K562 (cell line): ENCODE data around the gene COX4I2. TPM values are rescaled to one million over a fixed set of nuclear protein-coding genes. Genes with fewer than 3 reads are reported as not detected.

ENCODE experiments used
- ATAC-seq: fragments of 200-7000 bp; cut with Tn5 transposase; 3 replicates; pipeline ENCODE4 v1.9.1; 2020; ENCODE audit warnings: moderate library complexity
- BruUV-seq: library from RNA; stranded (reverse); fragments of 400-500 nt; replicated peaks from 2 replicates; lab custom pipeline; 2021; lab: Mats Ljungman, UMichigan
- CTCF ChIA-PET: fragments of 300-600 bp; formaldehyde crosslinking; extraction: SDS; loops from one replicate; lab custom pipeline; 2021; ENCODE audit warnings: low intra/inter-chr PET ratio; lab: Yijun Ruan, JAX
- POLR2A ChIA-PET: fragments of 300-600, 350-650 bp; sonication (Branson Sonifier 250); formaldehyde crosslinking; extraction: SDS; loops from one replicate; lab custom pipeline; 2021; ENCODE audit warnings: antibody characterized with exemption, inconsistent platforms; lab: Yijun Ruan, JAX
- DNase-seq, 4 experiments: peaks; one replicate each; pipeline versions ENCODE4 v3.0.0 to v3.0.0-alpha.2; 2011 to 2018; ENCODE audit warnings: low spot score in 3 of 4, mixed read lengths in 3 of 4; ENCODE audit errors: extremely low read depth in 1 of 4
- FAIRE-seq: peaks from 2 replicates; lab custom pipeline; 2011; peaks lifted over from hg19 to GRCh38; lab: Jason Lieb, UNC
- H2AFZ ChIP-seq: 2 replicates; pipeline ENCODE4 v1.6.0; 2011; ENCODE audit warnings: low read depth, low read length, control low read depth, inconsistent platforms
- H3K27ac ChIP-seq: fragments of 200-600 bp; 3 replicates; pipeline ENCODE4 v1.8.0; 2011; ENCODE audit warnings: low read depth, mild to moderate bottlenecking, control low read depth, inconsistent platforms, low read length, moderate library complexity, mixed read lengths; ENCODE audit errors: extremely low read depth
- H3K27me3 ChIP-seq, 2 experiments: fragments of 300-600 bp in 1 of 2; 2 replicates in 1 of 2; 3 replicates in 1 of 2; pipeline versions ENCODE4 v1.6.0 to v1.8.0; 2011; ENCODE audit warnings: inconsistent platforms in 2 of 2, low read length in 2 of 2, mild to moderate bottlenecking in 1 of 2, mixed read lengths in 1 of 2, moderate library complexity in 1 of 2; ENCODE audit not compliant: control insufficient read depth in 2 of 2, insufficient read depth in 2 of 2
- H3K36me3 ChIP-seq: fragments of 300-600 bp; 3 replicates; pipeline ENCODE4 v1.8.0; 2011; ENCODE audit warnings: mild to moderate bottlenecking, low read length, inconsistent platforms; ENCODE audit not compliant: control insufficient read depth, insufficient read depth
- H3K4me1 ChIP-seq, 2 experiments: fragments of 200-600 bp in 1 of 2; replicated peaks in 1 of 2; 2 replicates in 1 of 2; 3 replicates in 1 of 2; pipeline versions ENCODE4 v1.5.1 to v1.8.0; 2011; ENCODE audit warnings: inconsistent platforms in 2 of 2, low read length in 2 of 2, mild to moderate bottlenecking in 1 of 2, mixed read lengths in 1 of 2, moderate library complexity in 1 of 2; ENCODE audit not compliant: control insufficient read depth in 2 of 2, insufficient read depth in 2 of 2
- H3K4me2 ChIP-seq: 2 replicates; pipeline ENCODE4 v1.6.1; 2011; ENCODE audit warnings: low read length, control low read depth, inconsistent platforms, mixed read lengths; ENCODE audit not compliant: insufficient read depth
- H3K4me3 ChIP-seq: fragments of 200-600 bp; sonication (generic), shearing (Covaris generic); 2 replicates; pipeline ENCODE4 v1.5.1; 2016; ENCODE audit warnings: control low read depth, inconsistent platforms
- H3K79me2 ChIP-seq: fragments of 200-600 bp; 3 replicates; pipeline ENCODE4 v1.8.0; 2011; ENCODE audit warnings: low read length, inconsistent platforms; ENCODE audit not compliant: control insufficient read depth, insufficient read depth
- H3K9ac ChIP-seq, 2 experiments: 2 replicates each; pipeline versions ENCODE4 v1.6.0 to v1.6.1; 2011; ENCODE audit warnings: low read depth in 2 of 2, low read length in 2 of 2, control low read depth in 1 of 2, inconsistent platforms in 1 of 2, mild to moderate bottlenecking in 1 of 2, mixed read lengths in 1 of 2; ENCODE audit not compliant: insufficient read depth in 1 of 2
- H3K9me1 ChIP-seq: one replicate; pipeline ENCODE4 v1.6.0; 2011; ENCODE audit warnings: inconsistent platforms, mild to moderate bottlenecking, low read length, moderate library complexity; ENCODE audit not compliant: control insufficient read depth, insufficient read depth
- H3K9me3 ChIP-seq: replicated peaks from 2 replicates; pipeline ENCODE4 v1.5.1; 2011; ENCODE audit warnings: low read depth, low read length, inconsistent platforms; ENCODE audit not compliant: control insufficient read depth, insufficient read depth
- H4K20me1 ChIP-seq: replicated peaks from 2 replicates; pipeline ENCODE4 v1.6.1; 2011; ENCODE audit warnings: low read length, inconsistent platforms, mixed read lengths; ENCODE audit not compliant: control insufficient read depth, insufficient read depth
- ADNP ChIP-seq: fragments of 200-800 bp; sonication (Bioruptor generic); IDR thresholded peaks from 2 replicates; pipeline ENCODE4 v1.6.1; 2016; ENCODE audit warnings: missing genetic modification characterization, missing compliant biosample characterization
- CBFA2T2 ChIP-seq: fragments of 450-650 bp; conservative IDR thresholded peaks from 2 replicates; pipeline ENCODE4 v1.6.1; 2017; ENCODE audit warnings: mild to moderate bottlenecking
- CBFA2T3 ChIP-seq: fragments of 450-650 bp; IDR thresholded peaks from 2 replicates; pipeline ENCODE4 v1.6.1; 2017
- GABPB1 ChIP-seq: sonication (generic); formaldehyde crosslinking; IDR thresholded peaks from 2 replicates; pipeline ENCODE4 v1.8.0; 2022; ENCODE audit warnings: mild to moderate bottlenecking, missing genetic modification reagents
- MIER1 ChIP-seq: fragments of 450-650 bp; IDR thresholded peaks from 2 replicates; pipeline ENCODE4 v1.6.1; 2016; ENCODE audit warnings: antibody characterized with exemption, mild to moderate bottlenecking, low read depth
- NR1H2 ChIP-seq: sonication (generic); formaldehyde crosslinking; IDR thresholded peaks from 2 replicates; pipeline ENCODE4 v1.4.0; 2020; ENCODE audit warnings: mild to moderate bottlenecking, missing genetic modification reagents
- PHTF2 ChIP-seq: fragments of 250-450 bp; sonication (Bioruptor Pico); IDR thresholded peaks from 2 replicates; pipeline ENCODE4 v1.5.0; 2021; ENCODE audit warnings: mild to moderate bottlenecking
- RBM25 ChIP-seq: fragments of 200-400 bp; formaldehyde crosslinking; IDR thresholded peaks from 2 replicates; pipeline ENCODE4 v1.6.1; 2018; ENCODE audit warnings: low read length, low read depth, moderate library complexity; ENCODE audit not compliant: severe bottlenecking
- WGBS: fragments of 100-300 bp; shearing (Covaris generic); methylation state at CpG from one replicate; pipeline ENCODE4 v1.1.6; 2016; ENCODE audit warnings: low coverage, mixed read lengths; ENCODE audit not compliant: insufficient coverage; ENCODE audit errors: missing lambda C conversion rate; 5-methylcytosine and 5-hydroxymethylcytosine counted together
- in situ Hi-C: fragments of 300-500 bp; cut with MboI; formaldehyde crosslinking; loops from 4 replicates; pipeline ENCODE4 v1.15.0; 2018; ENCODE audit warnings: inconsistent platforms, mixed read lengths
- intact Hi-C: fragments of 100-400 bp; cut with micrococcal nuclease; formaldehyde crosslinking; loops from 2 replicates; pipeline ENCODE4 v1.14.2; 2022
- polyA plus RNA-seq, 8 experiments: library from polyadenylated mRNA; depleted of rRNA in 4 of 8; stranded (reverse) in 5 of 8; unstranded in 3 of 8; fragments of >200 nt; fragmentation: Nextera tagmentation in 2 of 8; fragmentation: Illumina TruSeq in 1 of 8; extraction: Ambion mirVana in 2 of 8; extraction: Trizol in 1 of 8; gene quantifications; 2 replicates each; pipeline versions ENCODE4 v1.2.1 to v1.2.3, GENCODE V29; 2011 to 2014; ENCODE audit warnings: inconsistent platforms in 1 of 8, missing spikeins in 1 of 8
- total RNA-seq, 7 experiments: library from RNA; depleted of rRNA in 6 of 7; stranded (reverse); fragments of >200 nt in 6 of 7; fragmentation: Illumina TruSeq in 2 of 7; extraction: Trizol in 2 of 7; gene quantifications; 2 replicates each; pipeline versions ENCODE4 v1.2.1 to v1.2.3, GENCODE V29; 2011 to 2021; ENCODE audit warnings: low replicate concordance in 1 of 7
- TF ChIP-seq, protein P1 (sequence below): fragments of 200-800 bp; sonication (Bioruptor generic); IDR thresholded peaks from 2 replicates; pipeline ENCODE4 v1.6.1; 2017; ENCODE audit warnings: missing genetic modification characterization, missing compliant biosample characterization

The COX4I2 gene
- total and polyA plus RNA-seq, 9 of the 15 experiments (the other 6 are each of a cell fraction or from before 2014, with no cell fraction given), result not detected

DNA sequence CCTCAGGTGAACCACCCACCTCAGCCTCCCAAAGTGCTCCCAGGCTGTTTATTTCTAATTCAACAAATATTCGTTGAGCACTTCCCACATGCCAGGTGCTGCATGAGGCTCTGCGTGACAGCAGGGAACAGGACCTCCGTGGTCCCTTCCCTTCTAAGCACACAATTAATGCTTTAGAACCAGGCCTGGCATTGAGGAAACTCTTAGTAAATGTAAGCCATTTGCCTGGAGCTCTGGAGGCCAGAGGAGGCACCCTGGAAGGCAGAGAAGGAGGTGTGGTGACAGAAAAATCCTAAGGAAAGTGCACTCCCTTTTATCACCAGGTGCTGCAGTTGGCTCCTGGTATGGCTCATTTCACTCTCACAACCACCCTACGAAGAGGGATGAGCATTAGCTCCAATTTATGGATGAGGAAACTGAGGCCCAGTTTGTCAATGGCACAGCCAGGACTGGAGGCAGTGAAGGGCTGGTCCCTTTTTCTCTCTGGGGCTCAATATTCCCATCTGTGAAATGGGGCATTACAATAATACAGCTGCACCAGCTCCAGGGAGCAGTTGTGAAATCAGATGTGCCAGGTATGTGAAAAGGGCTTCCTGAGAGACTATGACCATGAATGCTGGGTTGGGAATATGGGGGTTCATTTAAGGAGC is 40.8 kb upstream of the COX4I2 start (continued):
- TF ChIP-seq, protein P1, sequence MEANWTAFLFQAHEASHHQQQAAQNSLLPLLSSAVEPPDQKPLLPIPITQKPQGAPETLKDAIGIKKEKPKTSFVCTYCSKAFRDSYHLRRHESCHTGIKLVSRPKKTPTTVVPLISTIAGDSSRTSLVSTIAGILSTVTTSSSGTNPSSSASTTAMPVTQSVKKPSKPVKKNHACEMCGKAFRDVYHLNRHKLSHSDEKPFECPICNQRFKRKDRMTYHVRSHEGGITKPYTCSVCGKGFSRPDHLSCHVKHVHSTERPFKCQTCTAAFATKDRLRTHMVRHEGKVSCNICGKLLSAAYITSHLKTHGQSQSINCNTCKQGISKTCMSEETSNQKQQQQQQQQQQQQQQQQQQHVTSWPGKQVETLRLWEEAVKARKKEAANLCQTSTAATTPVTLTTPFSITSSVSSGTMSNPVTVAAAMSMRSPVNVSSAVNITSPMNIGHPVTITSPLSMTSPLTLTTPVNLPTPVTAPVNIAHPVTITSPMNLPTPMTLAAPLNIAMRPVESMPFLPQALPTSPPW (CRISPR knock-in tag), result no peak
- TF ChIP-seq MIER1 (no peak), NR1H2 (CRISPR knock-in tag) (no peak), PHTF2 (no peak), RBM25 (peak; percentile 96)

DNA sequence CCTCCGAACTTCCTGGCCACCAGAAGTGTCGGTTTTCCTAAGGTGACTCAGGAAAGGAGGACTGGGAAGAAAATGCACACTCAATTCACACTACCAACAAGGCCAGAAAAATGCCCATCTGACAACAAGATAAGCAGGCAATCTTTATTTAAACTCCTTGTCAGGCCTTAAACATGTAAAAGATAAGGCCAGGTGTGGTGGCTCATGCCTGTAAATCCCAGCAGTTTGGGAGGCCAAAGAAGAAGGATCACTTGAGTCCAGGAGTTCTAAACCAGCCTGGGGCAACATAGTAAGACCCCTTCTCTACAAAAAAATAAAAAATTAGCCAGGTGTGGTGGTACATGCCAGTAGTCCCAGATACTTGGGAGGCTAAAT is 40.2 kb upstream of the COX4I2 start:
- FAIRE-seq (no peak), ATAC-seq (no peak), DNase-seq (no peak)
- H3K4me1 ChIP-seq, result peaks cover 17 to 25% of the 10 kb centered on the region in 2 experiments; a peak in 4 of 5 replicates
- no peak overlapping the region for H3K9ac ChIP-seq
- no peaks in the 10 kb centered on the region for H3K27me3 ChIP-seq
- H4K20me1 ChIP-seq, result no peaks in the 10 kb centered on the region
- H2AFZ ChIP-seq, result no peak overlapping the region
- TF ChIP-seq ADNP (tag) (peak; percentile 65; the same call in 1 of the 2 replicates), CBFA2T2 (0 out of 2 replicates have a peak, but pooled peaks have one; percentile 5), GABPB1 (CRISPR knock-in tag) (no peak), CBFA2T3 (peak; percentile 46)
- no peak overlapping the region for H3K27ac ChIP-seq
- ChIA-PET POLR2A (interaction anchor here (2.4 kb wide), 1 partner anchor 8 kb away, joined by 17 read pairs; the partner anchor contains the start of gene ID1), CTCF (no interaction called here)
- intact Hi-C loops (no loop called here), in situ Hi-C loops (loop anchor here (25.0 kb wide), 1 partner anchor 1040 kb away; no protein-coding TSS in a partner anchor)
- WGBS, result 90% methylated on average over 2 of the region's 2 CpGs
- no peak overlapping the region for H3K4me3 ChIP-seq
- no peak overlapping the region for H3K4me2 ChIP-seq
- no peaks in the 10 kb centered on the region; the same call in 2 of the 3 replicates for H3K79me2 ChIP-seq
- H3K9me3 ChIP-seq, result no peaks in the 10 kb centered on the region
- no peaks in the 10 kb centered on the region for H3K9me1 ChIP-seq
- H3K36me3 ChIP-seq, result no peaks in the 10 kb centered on the region
- BruUV-seq, result no TSS peak
